IPS DF 4.7 (cell line): Measurements from ENCODE around the gene C2orf15.
"Not testable (repeated sequence)": the region's sequence is repeated elsewhere in the genome, so short reads cannot be mapped to it uniquely, and the experiment has no call there.

ENCODE experiments used
- DNase-seq: peaks from one replicate; pipeline ENCODE4 v3.0.0-alpha.2; 2013; ENCODE audit warnings: low spot score; ENCODE audit errors: extremely low read depth

C2orf15 gene

GRCh38 chr2:99166218-99166617 lies 24.7 kb downstream of the C2orf15 start:
- DNase-seq, result no peak

GRCh38 chr2:99169534-99169933 lies 28.0 kb downstream of the C2orf15 start:
- DNase-seq, result no peak

GRCh38 chr2:99171377-99172140 lies 30.1 kb downstream of the C2orf15 start:
- DNase-seq, result no peak

GRCh38 chr2:99180755-99181623 lies 39.5 kb downstream of the C2orf15 start, which contains the start of the genes MITD1 and MRPL30:
Gene MITD1, minus strand, starts transcription at chr2:99181058. Its CDS starts 77 bp downstream, at chr2:99180981.
Gene MRPL30, plus strand, starts transcription at chr2:99181184. Its CDS starts 5,020 bp downstream, at chr2:99186204.
- peak; percentile 94 for DNase-seq

- no peak for DNase-seq
These were observed 40.1 kb downstream of the C2orf15 start for GRCh38 chr2:99181624-99182000.

GRCh38 chr2:99183025-99183424 lies 41.5 kb downstream of the C2orf15 start:
- no peak for DNase-seq

GRCh38 chr2:99184811-99185210 lies 43.3 kb downstream of the C2orf15 start:
- DNase-seq, result no peak

GRCh38 chr2:99187011-99187410 lies 45.5 kb downstream of the C2orf15 start:
- no peak for DNase-seq

GRCh38 chr2:99188357-99188756 lies 46.9 kb downstream of the C2orf15 start:
- no peak for DNase-seq

GRCh38 chr2:99190548-99190947 lies 49.0 kb downstream of the C2orf15 start:
- no peak for DNase-seq

GRCh38 chr2:99192364-99192763 lies 50.9 kb downstream of the C2orf15 start:
- DNase-seq, result not testable (repeated sequence)

- DNase-seq, result no peak
These were observed 56.8 kb downstream of the C2orf15 start for GRCh38 chr2:99198103-99198841.

GRCh38 chr2:99200076-99200800 lies 58.7 kb downstream of the C2orf15 start:
- no peak for DNase-seq
